H1 (cell line): ENCODE data around the gene ATAD3A. TPM values are rescaled to one million over a fixed set of nuclear protein-coding genes. Genes with fewer than 3 reads are reported as not detected.

Source experiments
- CTCF ChIA-PET: fragments of 300-600 bp; sonication (Branson Sonifier 250); formaldehyde crosslinking; loops from one replicate; lab custom pipeline; 2021; ENCODE audit not compliant: partially characterized antibody; lab: Charles Lee
- POLR2A ChIA-PET: fragments of 300-600 bp; sonication (Branson Sonifier 250); formaldehyde crosslinking; loops from one replicate; lab custom pipeline; 2021; ENCODE audit warnings: inconsistent platforms; ENCODE audit not compliant: partially characterized antibody; lab: Charles Lee
- DNase-seq, 2 experiments: peaks; one replicate each; pipeline versions ENCODE4 v3.0.0 to v3.0.0-alpha.2; 2010 to 2022; ENCODE audit warnings: low spot score in 2 of 2, low read depth in 1 of 2, mixed read lengths in 1 of 2
- FAIRE-seq: peaks from 2 replicates; lab custom pipeline; 2011; peaks lifted over from hg19 to GRCh38; lab: Jason Lieb, UNC
- H2AFZ ChIP-seq: 2 replicates; pipeline ENCODE4 v1.8.1; 2012; ENCODE audit warnings: low read length, inconsistent platforms
- H2AK5ac ChIP-seq: 2 replicates; pipeline ENCODE4 v1.6.1; 2013; ENCODE audit warnings: low read depth, low read length
- H2BK120ac ChIP-seq: replicated peaks from 2 replicates; pipeline ENCODE3; 2013; ENCODE audit warnings: low read depth, low read length, inconsistent platforms
- H2BK12ac ChIP-seq: 2 replicates; pipeline ENCODE4 v1.6.1; 2013; ENCODE audit warnings: low read depth, low read length
- H2BK15ac ChIP-seq: 2 replicates; pipeline ENCODE4 v1.6.1; 2013; ENCODE audit warnings: low read length
- H2BK20ac ChIP-seq: 2 replicates; pipeline ENCODE4 v1.6.1; 2013; ENCODE audit warnings: low read length
- H2BK5ac ChIP-seq: 2 replicates; pipeline ENCODE4 v1.6.1; 2013; ENCODE audit warnings: low read depth, low read length
- H3K14ac ChIP-seq: 2 replicates; pipeline ENCODE4 v1.6.1; 2013; ENCODE audit warnings: inconsistent platforms; ENCODE audit not compliant: insufficient read length
- H3K18ac ChIP-seq: 2 replicates; pipeline ENCODE4 v1.6.1; 2013; ENCODE audit warnings: low read length; ENCODE audit errors: extremely low read depth
- H3K23ac ChIP-seq: 2 replicates; pipeline ENCODE4 v1.6.1; 2013; ENCODE audit warnings: inconsistent platforms; ENCODE audit not compliant: insufficient read length
- H3K23me2 ChIP-seq: 2 replicates; pipeline ENCODE4 v1.6.1; 2013; ENCODE audit warnings: low read depth, low read length
- H3K27ac ChIP-seq: 2 replicates; pipeline ENCODE4 v1.6.1; 2011; ENCODE audit warnings: low read depth, low read length, inconsistent platforms
- H3K27me3 ChIP-seq, 4 experiments: replicated peaks in 1 of 4; 1 replicate in 1 of 4; 2 replicates in 3 of 4; pipeline versions ENCODE4 v1.6.1 to v1.8.1; 2011 to 2013; ENCODE audit warnings: low read length in 3 of 4, mild to moderate bottlenecking in 3 of 4, inconsistent platforms in 2 of 4, mixed read lengths in 2 of 4, moderate library complexity in 1 of 4; ENCODE audit not compliant: control insufficient read depth in 3 of 4, insufficient read depth in 3 of 4; ENCODE audit errors: extremely low read depth in 1 of 4
- H3K36me3 ChIP-seq, 4 experiments: 2 replicates each; pipeline versions ENCODE4 v1.6.1 to v1.8.1; 2011 to 2013; ENCODE audit warnings: mild to moderate bottlenecking in 4 of 4, low read length in 3 of 4, moderate library complexity in 2 of 4, control low read depth in 1 of 4, inconsistent platforms in 1 of 4; ENCODE audit not compliant: insufficient read depth in 4 of 4, control insufficient read depth in 2 of 4
- H3K4ac ChIP-seq: replicated peaks from 2 replicates; pipeline ENCODE3; 2013; ENCODE audit warnings: low read length, low read depth, mixed read lengths, inconsistent platforms; ENCODE audit not compliant: insufficient read length
- H3K4me1 ChIP-seq, 4 experiments: replicated peaks in 1 of 4; 1 replicate in 1 of 4; 2 replicates in 3 of 4; pipeline versions ENCODE4 v1.6.1 to v1.8.1; 2011 to 2013; ENCODE audit warnings: low read length in 3 of 4, inconsistent platforms in 2 of 4, mixed read lengths in 1 of 4; ENCODE audit not compliant: insufficient read depth in 4 of 4, control insufficient read depth in 3 of 4
- H3K4me2 ChIP-seq, 2 experiments: 2 replicates each; pipeline versions ENCODE4 v1.6.1 to v1.8.1; 2011 to 2013; ENCODE audit warnings: low read depth in 2 of 2, low read length in 2 of 2, control low read depth in 1 of 2, inconsistent platforms in 1 of 2, mild to moderate bottlenecking in 1 of 2; ENCODE audit not compliant: insufficient read depth in 1 of 2
- H3K4me3 ChIP-seq, 4 experiments: fragments of 200-600, 300-600 bp in 1 of 4; sonication (generic), shearing (Covaris generic), sonication (Bioruptor Twin) in 1 of 4; 2 replicates each; pipeline versions ENCODE4 v1.5.1 to v1.8.1; 2011 to 2016; ENCODE audit warnings: low read length in 4 of 4, low read depth in 3 of 4, control low read depth in 2 of 4, inconsistent platforms in 2 of 4, mild to moderate bottlenecking in 2 of 4, mixed read lengths in 1 of 4, moderate library complexity in 1 of 4; ENCODE audit not compliant: insufficient read depth in 2 of 4; ENCODE audit errors: extremely low read depth in 1 of 4
- H3K56ac ChIP-seq: replicated peaks from 2 replicates; pipeline ENCODE3; 2013; ENCODE audit warnings: low read depth, mild to moderate bottlenecking, mixed read lengths, low read length, inconsistent platforms; ENCODE audit not compliant: insufficient read length
- H3K79me1 ChIP-seq: 2 replicates; pipeline ENCODE4 v1.6.1; 2013; ENCODE audit warnings: low read depth, low read length, control low read depth
- H3K79me2 ChIP-seq, 2 experiments: 2 replicates each; pipeline versions ENCODE4 v1.6.1 to v1.8.1; 2012 to 2013; ENCODE audit warnings: low read length in 2 of 2, mild to moderate bottlenecking in 2 of 2, inconsistent platforms in 1 of 2; ENCODE audit not compliant: insufficient read depth in 2 of 2, control insufficient read depth in 1 of 2
- H3K9ac ChIP-seq, 4 experiments: replicated peaks in 1 of 4; 1 replicate in 1 of 4; 2 replicates in 3 of 4; pipeline versions ENCODE4 v1.6.1 to v1.8.1; 2011 to 2013; ENCODE audit warnings: low read depth in 3 of 4, low read length in 3 of 4, control low read depth in 2 of 4, mild to moderate bottlenecking in 2 of 4, moderate library complexity in 2 of 4, inconsistent platforms in 1 of 4; ENCODE audit errors: extremely low read depth in 1 of 4
- H3K9me3 ChIP-seq, 2 experiments: 2 replicates each; pipeline versions ENCODE4 v1.6.1 to v1.8.1; 2012 to 2013; ENCODE audit warnings: mild to moderate bottlenecking in 2 of 2, moderate library complexity in 2 of 2, control low read depth in 1 of 2, inconsistent platforms in 1 of 2, low read depth in 1 of 2, low read length in 1 of 2, mixed read lengths in 1 of 2; ENCODE audit not compliant: insufficient read depth in 2 of 2
- H4K20me1 ChIP-seq, 2 experiments: replicated peaks in 1 of 2; 2 replicates each; pipeline versions ENCODE3 to v1.8.1; 2011 to 2013; ENCODE audit warnings: inconsistent platforms in 2 of 2, low read length in 2 of 2, mild to moderate bottlenecking in 1 of 2; ENCODE audit not compliant: insufficient read depth in 2 of 2, control insufficient read depth in 1 of 2
- H4K5ac ChIP-seq: 2 replicates; pipeline ENCODE4 v1.6.1; 2013; ENCODE audit warnings: low read length, low read depth, mixed read lengths, inconsistent platforms; ENCODE audit not compliant: insufficient read length
- H4K8ac ChIP-seq: 2 replicates; pipeline ENCODE4 v1.8.0; 2013; ENCODE audit warnings: mild to moderate bottlenecking, moderate library complexity, low read length, inconsistent platforms; ENCODE audit not compliant: insufficient read depth; ENCODE audit errors: extremely low read depth
- H4K91ac ChIP-seq: replicated peaks from 2 replicates; pipeline ENCODE3; 2013; ENCODE audit warnings: low read length, mixed read lengths, inconsistent platforms; ENCODE audit not compliant: insufficient read length
- BRCA1 ChIP-seq: IDR thresholded peaks from 2 replicates; pipeline ENCODE4 v1.6.1; 2012; ENCODE audit warnings: low read depth, low read length, improper control_type of control experiment
- SIRT6 ChIP-seq: IDR thresholded peaks from one replicate; pipeline ENCODE4 v1.7.1; 2012; ENCODE audit warnings: low read length, inconsistent platforms
- WGBS, 2 experiments: shearing (Covaris generic) in 1 of 2; methylation state at CpG; one replicate each; pipeline versions ENCODE4 v1.1.6 to v1.1.7; 2013 to 2015; ENCODE audit warnings: low lambda C conversion rate in 2 of 2, mixed read lengths in 2 of 2, inconsistent platforms in 1 of 2, low coverage in 1 of 2, missing lambda C conversion rate in 1 of 2; ENCODE audit not compliant: insufficient replicate concordance in 2 of 2, insufficient coverage in 1 of 2, insufficient read length in 1 of 2; ENCODE audit errors: extremely low coverage in 1 of 2, missing lambda C conversion rate in 1 of 2; 5-methylcytosine and 5-hydroxymethylcytosine counted together
- polyA plus RNA-seq, 7 experiments: library from polyadenylated mRNA; depleted of rRNA in 3 of 7; stranded (reverse) in 5 of 7; unstranded in 2 of 7; fragments of >200 nt in 5 of 7; fragments of 200-250 nt in 2 of 7; gene quantifications; 1 replicate in 5 of 7; 2 replicates in 1 of 7; 4 replicates in 1 of 7; pipeline versions ENCODE4 v1.2.1 to v1.2.3, GENCODE V29; 2011 to 2013; ENCODE audit warnings: missing spikeins in 2 of 7, mixed read lengths in 2 of 7
- total RNA-seq: library from RNA; stranded (reverse); fragmentation: NEBNext Ultra II Directional; extraction: Animal tissue kit (Norgen Biotek cat#: 25700); gene quantifications from 2 replicates; pipeline ENCODE4 v1.2.1, GENCODE V29; 2021

The ATAD3A gene
- total and polyA plus RNA-seq, 2 of the 8 experiments (the other 6 are each of a cell fraction or from before 2014, with no cell fraction given) = 28.3 to 64.7 TPM

GRCh38 chr1:1536938-1537546 is 25.1 kb downstream of the ATAD3A start:
- Histone ChIP-seq H3K4me1 (peaks cover 0 to 9% (median 3%) of the 10 kb centered on the region in 4 experiments; a peak in 3 of 7 replicates), H3K4me3 (no peak overlapping the region), H3K23me2 (peaks cover 10% of the 10 kb centered on the region; the same call in 1 of the 2 replicates), H4K8ac (no peak overlapping the region), H3K4me2 (no peak overlapping the region; a peak in 1 of 4 replicates), H2BK5ac (peak overlapping the region; percentile 58), H3K23ac (no peak overlapping the region), H3K36me3 (peaks cover 2 to 14% (median 5%) of the 10 kb centered on the region in 4 experiments; a peak in 4 of 8 replicates), H3K79me2 (peaks cover 0 to 5% of the 10 kb centered on the region in 2 experiments; a peak in 1 of 4 replicates), H3K27ac (no peak overlapping the region; the same call in 1 of the 2 replicates), H2BK12ac (no peak overlapping the region), H4K20me1 (peaks cover 5 to 17% of the 10 kb centered on the region in 2 experiments), H3K14ac (no peak overlapping the region), H2BK120ac (no peak overlapping the region), H3K9me3 (no peaks in the 10 kb centered on the region), H3K27me3 (no peaks in the 10 kb centered on the region), H2BK15ac (no peak overlapping the region), H3K4ac (no peak overlapping the region), H4K5ac (no peak overlapping the region), H3K18ac (no peak overlapping the region), H4K91ac (no peak overlapping the region), H2BK20ac (no peak overlapping the region), H2AFZ (no peak overlapping the region), H3K9ac (no peak overlapping the region), H2AK5ac (no peak overlapping the region), H3K79me1 (peaks cover 7% of the 10 kb centered on the region), H3K56ac (no peak overlapping the region)
- FAIRE-seq (no peak), DNase-seq (no peak)
- POLR2A ChIA-PET = interaction anchor here (1.1 to 2.0 kb wide), 8 partner anchors 11 to 91 kb away, joined by 4 to 8 read pairs (median 5); no protein-coding TSS in a partner anchor
- CTCF ChIA-PET = interaction anchor here (0.7 to 1.0 kb wide), 4 partner anchors 32 to 165 kb away, joined by 3 to 4 read pairs (median 3); no protein-coding TSS in a partner anchor
- WGBS, 2 experiments = 87% methylated on average over 15 of the region's 15 CpGs; no CpG with 5 or more reads in 1 of the 2 experiments
- no peak for TF ChIP-seq BRCA1
- no peak for TF ChIP-seq SIRT6
